Stimulated activated CD4-positive, alpha-beta T cell treated with anti-CD3 and anti-CD28 coated beads, TNF-alpha, amount 100 ng/mL, for 1 hour (primary cell): ENCODE results near the gene CCDC127.
A peak's percentile ranks its signal among the peaks of the same experiment; 100 is the strongest.
"Not testable (repeated sequence)": the region's sequence is repeated elsewhere in the genome, so short reads cannot be mapped to it uniquely, and the experiment has no call there.

ENCODE experiments used
- DNase-seq, 3 donors: peaks; one replicate each; pipeline ENCODE4 v3.0.0-alpha.2; 2020; ENCODE audit warnings: low read depth in 3 of 3, low spot score in 1 of 3

CCDC127 gene, protein sequence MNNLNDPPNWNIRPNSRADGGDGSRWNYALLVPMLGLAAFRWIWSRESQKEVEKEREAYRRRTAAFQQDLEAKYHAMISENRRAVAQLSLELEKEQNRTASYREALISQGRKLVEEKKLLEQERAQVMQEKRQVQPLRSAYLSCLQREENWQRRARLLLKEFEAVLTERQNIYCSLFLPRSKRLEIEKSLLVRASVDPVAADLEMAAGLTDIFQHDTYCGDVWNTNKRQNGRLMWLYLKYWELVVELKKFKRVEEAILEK

DNA sequence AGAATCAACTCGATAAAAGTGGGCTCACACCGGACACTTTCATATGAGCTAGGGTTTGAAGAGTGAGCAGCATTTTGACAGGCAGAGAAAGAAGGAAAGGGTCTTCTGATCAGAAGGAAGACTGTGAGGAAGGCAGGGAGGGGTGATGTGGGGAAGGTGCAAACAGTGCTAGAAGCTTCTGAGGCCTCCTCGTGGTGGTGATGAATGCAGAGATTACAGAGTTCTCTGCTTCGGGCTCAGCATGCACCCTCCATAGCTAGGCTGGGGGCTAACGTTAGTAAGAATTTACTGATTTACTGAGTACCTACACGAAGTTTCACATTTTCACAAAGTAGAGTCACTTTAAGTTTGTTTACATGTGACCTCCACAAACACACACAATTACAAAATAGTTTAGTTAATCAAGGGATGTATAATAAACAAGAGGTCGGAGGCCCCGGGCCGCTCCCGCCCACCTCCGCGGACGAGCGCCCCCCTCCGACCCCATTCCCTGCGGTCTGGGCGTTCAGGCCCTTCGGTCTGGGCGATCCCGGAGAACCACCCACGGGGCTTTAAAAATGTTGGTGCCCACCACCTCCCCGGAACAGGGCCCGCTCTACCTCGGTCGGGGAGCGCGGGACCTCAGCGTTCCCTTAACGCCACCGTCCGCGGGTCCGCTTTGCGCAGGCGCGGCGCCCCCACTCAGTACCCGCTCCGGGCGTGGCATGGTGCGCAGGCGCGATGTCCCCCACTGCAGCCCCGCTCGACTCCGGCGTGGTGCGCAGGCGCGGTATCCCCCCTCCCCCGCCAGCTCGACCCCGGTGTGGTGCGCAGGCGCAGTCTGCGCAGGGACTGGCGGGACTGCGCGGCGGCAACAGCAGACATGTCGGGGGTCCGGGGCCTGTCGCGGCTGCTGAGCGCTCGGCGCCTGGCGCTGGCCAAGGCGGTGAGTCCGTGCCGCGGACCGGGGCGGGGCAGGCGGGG lies at the start of gene CCDC127, which contains the start of gene SDHA:
Gene CCDC127, minus strand, starts transcription at position 660 of the 963 bp plus-strand sequence. CDS start 1,304 bp downstream, outside the sequence.
Gene SDHA, plus strand, starts transcription at position 827 of the 963 bp plus-strand sequence. Its CDS starts 36 bp downstream, at position 863.
- DNase-seq = peak; percentile 95 to 99 (median 99)

DNA sequence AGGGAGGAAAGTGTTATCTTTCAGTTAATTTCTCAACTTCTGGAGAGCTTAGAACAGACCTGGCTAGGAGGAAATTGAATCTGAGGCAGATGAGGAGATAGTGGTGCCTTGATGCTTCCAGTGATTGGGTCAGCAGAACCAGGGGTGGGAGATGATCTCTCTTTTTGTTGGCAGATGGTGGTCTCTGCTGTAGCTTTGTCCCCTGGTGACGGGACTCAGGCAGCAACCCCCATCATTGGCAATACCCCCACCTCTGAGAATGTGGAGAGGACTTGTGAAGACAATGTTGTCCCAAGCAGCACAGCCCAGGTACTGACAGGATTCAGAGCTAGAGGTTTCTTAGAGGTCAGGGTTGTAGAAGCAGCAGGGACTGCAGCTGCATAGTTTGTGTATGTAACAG lies 49.8 kb upstream of the CCDC127 start:
- DNase-seq = no peak

DNA sequence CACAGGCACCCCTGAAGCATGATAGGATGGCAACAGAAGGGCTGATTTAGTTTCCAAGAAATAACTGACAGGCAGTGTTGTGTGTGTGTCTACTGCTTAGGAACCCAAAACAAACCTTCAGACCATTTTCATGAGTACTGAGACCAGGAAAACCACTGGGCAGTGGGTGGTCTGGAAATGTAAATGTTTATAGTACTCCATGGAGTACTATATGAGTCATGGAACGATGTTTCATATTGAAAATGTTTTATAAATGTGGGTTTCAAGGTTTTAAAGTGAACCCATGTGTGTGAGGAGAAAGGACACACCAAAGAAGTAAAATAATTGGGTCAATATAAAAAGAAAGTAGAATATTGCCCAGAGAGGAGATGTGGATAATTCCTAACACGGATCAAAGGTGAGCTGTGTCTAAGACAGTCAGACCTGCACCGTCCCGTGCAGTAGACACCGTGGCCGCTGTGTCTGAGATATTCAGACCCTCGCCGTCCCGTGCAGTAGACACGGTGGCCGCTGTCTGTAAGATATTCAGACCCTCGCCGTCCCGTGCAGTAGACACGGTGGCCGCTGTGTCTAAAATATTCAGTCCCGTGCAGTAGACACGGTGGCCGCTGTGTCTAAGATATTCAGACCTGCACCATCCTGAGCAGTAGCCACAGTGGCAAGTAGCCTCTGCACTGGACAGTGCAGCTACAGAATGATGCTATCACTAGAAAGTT lies 48.5 kb upstream of the CCDC127 start:
- not testable (repeated sequence) for DNase-seq

GRCh38 chr5:264338-264737 lies 46.4 kb upstream of the CCDC127 start:
- no peak for DNase-seq

- not testable (repeated sequence) for DNase-seq
These were observed 45.5 kb upstream of the CCDC127 start for GRCh38 chr5:263275-263974.

- DNase-seq = no peak
These were observed 39.2 kb upstream of the CCDC127 start for GRCh38 chr5:257148-257547.

DNA sequence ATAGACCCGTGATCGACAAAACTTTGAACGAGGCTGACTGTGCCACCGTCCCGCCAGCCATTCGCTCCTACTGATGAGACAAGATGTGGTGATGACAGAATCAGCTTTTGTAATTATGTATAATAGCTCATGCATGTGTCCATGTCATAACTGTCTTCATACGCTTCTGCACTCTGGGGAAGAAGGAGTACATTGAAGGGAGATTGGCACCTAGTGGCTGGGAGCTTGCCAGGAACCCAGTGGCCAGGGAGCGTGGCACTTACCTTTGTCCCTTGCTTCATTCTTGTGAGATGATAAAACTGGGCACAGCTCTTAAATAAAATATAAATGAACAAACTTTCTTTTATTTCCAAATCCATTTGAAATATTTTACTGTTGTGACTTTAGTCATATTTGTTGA lies 38.4 kb upstream of the CCDC127 start:
- not testable (repeated sequence) for DNase-seq

DNA sequence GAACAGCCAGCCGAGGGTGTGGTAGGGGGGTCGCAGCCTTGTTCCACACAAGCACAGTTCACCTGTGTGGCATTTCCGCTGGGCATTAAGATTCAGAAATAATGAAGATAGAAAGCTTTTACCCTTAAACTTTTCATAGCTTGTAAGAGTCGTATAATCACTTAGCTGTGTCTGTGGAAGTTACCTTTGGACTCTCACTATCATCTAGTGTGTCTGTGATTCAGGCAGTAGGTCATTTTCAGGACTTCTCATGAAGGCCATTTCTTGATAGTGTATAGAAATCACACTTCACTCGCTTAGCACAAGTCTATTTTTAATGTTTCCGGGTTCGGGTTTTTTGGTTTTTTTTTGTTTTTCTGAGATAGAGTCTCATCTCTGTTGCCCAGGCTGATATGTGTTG lies 37.2 kb upstream of the CCDC127 start:
- DNase-seq = not testable (repeated sequence)

DNA sequence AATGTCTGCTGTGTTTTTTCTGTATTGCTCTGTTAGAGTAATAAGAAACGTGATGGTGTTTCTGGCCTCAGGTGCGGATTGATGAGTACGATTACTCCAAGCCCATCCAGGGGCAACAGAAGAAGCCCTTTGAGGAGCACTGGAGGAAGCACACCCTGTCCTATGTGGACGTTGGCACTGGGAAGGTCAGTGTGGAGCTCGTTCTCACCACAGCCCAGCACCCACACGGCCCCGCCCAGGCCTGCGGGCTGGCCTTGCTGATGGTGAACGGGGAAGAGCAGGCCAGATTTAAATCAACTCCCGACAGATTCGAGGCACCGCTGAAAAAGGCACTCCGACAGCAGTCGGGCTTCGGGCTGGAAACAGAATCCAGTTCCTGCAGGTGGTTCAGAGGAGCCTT lies 36.4 kb upstream of the CCDC127 start:
- DNase-seq = not testable (repeated sequence)

DNA sequence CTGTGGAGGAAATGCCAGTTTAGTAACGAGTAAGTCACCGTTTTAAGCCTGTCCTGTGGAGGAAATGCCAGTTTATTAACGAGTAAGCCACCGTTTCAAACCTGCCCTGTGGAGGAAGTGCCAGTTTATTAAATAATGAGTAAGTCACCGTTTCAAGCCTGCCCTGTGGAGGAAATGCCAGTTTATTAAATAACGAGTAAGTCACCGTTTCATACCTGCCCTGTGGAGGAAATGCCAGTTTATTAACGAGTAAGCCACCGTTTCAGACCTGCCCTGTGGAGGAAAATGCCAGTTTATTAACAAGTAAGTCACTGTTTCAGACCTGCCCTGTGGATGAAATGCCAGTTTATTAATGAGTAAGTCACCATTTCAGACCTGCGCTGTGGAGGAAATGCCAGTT lies 34.6 kb upstream of the CCDC127 start:
- DNase-seq = no peak

GRCh38 chr5:251975-252374 lies 34.0 kb upstream of the CCDC127 start:
- not testable (repeated sequence) for DNase-seq

DNA sequence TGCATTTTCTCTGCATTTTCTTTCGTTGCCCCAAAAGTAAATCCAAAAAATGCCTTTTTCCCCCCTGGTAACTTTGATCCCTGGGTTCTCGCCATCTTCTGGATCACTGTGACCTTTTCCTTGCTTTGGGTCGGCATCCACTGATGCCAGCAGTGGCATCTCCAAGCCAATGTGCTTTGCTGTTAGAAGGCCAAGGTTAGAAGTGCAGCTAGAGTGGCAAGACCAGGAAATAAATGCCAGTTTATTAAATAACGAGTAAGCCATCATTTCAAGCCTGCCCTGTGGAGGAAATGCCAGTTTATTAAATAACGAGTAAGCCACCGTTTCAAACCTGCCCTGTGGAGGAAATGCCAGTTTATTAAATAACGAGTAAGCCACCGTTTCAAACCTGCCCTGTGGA lies 33.6 kb upstream of the CCDC127 start:
- DNase-seq = not testable (repeated sequence)

DNA sequence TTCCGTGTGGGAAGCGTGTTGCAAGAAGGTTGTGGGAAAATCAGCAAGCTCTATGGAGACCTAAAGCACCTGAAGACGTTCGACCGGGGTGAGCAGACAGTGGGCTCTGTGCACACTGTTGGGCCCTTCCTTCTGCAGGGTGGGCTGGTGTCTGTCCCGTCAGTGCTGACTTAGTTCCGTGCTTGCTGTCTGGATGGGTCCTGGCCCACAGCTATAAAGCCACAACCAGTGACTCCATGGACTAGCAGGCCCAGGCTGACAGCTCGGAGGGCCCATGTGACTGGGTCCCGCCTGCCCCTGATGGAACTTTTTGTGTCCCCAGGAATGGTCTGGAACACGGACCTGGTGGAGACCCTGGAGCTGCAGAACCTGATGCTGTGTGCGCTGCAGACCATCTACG lies 33.1 kb upstream of the CCDC127 start:
- not testable (repeated sequence) for DNase-seq

- DNase-seq = not testable (repeated sequence)
These were observed 32.4 kb upstream of the CCDC127 start for GRCh38 chr5:250396-250795.

DNA sequence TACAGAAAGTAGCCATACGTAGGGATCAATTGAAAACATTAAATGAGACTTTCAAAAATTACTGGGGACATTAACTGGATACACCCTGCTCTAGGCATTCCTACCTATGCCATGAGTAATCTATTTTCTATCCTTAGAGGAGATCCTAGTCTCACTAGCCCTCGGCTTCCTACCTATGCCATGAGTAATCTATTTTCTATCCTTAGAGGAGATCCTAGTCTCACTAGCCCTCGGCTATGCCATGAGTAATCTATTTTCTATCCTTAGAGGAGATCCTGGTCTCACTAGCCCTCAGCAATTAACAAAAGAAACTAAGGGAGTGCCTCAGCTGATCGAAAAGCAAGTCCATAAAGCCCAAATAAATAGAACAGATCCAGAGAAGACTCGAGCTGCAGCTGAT lies 27.8 kb upstream of the CCDC127 start:
- DNase-seq = not testable (repeated sequence)

DNA sequence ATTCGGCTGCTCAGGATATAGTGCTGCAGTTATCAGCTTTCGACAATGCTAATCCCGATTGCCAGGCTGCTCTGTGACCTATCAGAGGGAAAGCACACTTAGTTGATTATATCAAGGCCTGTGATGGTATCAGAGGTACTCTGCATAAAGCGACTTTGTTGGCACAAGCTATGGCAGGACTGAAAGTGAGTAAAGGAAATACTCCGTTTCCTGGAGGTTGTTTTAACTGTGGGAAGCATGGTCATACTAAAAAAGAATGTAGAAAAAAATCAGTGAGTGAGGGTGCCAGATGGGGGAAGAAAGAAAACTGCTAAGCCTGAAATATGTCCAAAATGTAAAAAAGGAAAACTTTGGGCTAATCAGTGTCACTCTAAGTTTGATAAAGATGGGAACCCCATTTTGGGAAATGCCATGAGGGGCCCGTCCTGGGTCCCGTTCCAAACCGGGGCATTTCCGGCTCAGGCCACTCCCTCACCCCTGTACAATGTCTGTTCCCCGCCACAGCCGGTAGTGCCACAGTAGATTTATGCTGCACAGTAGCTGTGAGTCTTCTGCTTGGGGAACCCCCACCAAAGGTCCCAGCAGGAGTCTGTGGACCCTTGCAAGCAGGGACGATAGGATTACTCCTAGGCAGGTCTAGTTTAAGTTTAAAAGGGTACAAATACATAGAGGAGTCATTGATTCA lies 25.9 kb upstream of the CCDC127 start:
- DNase-seq = peak in 1 of 3 donors; percentile 13

DNA sequence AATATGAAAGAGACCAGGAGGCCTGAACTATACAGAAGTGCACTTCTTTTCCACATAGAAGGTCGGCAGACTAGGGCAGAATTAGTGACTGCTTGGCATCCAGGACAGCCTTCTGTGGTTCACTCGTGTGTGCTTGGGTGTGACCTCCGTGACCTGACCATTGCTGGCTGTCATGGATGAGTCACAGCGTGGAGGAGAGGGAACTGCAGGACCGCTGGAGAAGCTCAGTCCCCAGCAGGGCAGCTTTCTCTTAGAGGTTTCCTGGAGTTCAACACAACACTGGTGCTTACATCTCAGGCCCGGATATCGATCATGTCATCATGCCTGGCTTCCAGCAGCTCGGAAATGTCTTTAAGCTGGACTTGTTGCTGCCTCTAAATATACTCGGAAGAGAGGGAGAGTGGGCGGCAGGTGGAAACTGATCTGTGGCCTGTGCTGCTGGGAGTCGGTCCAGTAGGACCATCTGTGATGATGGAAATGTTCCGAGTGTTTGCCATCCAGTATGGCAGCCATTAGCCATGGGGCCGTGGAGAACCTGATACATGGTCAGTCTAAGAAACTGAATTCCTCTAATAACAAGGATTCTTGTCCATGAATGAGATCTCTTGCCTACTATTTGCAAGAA lies 23.2 kb upstream of the CCDC127 start:
- not testable (repeated sequence) for DNase-seq

- not testable (repeated sequence) for DNase-seq
These were observed 22.6 kb upstream of the CCDC127 start for GRCh38 chr5:240550-240949.

DNA sequence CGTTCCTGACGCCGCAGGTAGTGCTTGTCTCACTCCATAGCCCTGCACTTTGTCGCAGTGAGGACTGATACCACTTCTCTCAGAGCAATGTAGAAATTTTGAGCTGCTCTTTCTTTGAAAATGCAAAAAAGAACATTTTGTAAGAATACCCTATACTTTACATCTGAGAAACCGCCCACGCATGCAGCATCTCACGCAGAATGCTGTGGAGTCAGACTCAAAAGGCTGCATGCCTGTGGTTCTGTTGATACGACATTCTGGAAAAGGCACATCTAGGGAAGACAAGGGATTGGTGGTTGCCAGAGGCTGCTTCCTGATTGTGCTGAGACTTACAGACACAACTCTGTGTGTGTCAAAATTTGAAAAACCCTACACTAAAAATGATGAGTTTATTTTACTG lies 20.0 kb upstream of the CCDC127 start:
- not testable (repeated sequence) for DNase-seq

DNA sequence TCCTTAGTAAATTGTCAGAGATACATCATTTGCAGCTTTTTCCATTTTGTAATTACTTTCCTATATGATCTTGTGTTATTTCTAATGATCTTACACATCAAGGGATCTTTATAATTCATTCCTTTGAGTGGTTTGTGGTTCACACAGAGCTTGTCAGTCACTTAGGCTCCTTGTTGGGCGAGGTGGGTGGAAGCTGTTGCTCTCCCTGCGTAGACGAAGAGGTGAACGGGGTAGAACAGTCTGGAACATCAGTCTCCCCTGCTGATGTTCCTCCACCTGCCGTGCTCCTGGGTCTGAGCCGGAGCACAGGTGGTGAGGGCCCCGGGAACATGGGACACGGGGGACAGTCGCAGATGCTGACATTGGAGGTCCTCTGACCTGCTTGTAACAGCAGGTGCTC lies 17.6 kb upstream of the CCDC127 start:
- not testable (repeated sequence) for DNase-seq
